GM10847 (cell line): ENCODE measurements around the gene SLC34A1.

Experiments used
- POLR2A ChIP-seq: IDR thresholded peaks from 2 replicates; pipeline ENCODE4 v1.6.1; 2011; ENCODE audit not compliant: insufficient read length; ENCODE audit errors: extremely low read depth

SLC34A1 gene

GRCh38 chr5:177384134-177384533 lies at the start of gene SLC34A1:
Gene SLC34A1 (plus strand): TSS chr5:177384434. CDS start chr5:177385742, 1,308 bp downstream.
- no peak for TF ChIP-seq POLR2A

DNA sequence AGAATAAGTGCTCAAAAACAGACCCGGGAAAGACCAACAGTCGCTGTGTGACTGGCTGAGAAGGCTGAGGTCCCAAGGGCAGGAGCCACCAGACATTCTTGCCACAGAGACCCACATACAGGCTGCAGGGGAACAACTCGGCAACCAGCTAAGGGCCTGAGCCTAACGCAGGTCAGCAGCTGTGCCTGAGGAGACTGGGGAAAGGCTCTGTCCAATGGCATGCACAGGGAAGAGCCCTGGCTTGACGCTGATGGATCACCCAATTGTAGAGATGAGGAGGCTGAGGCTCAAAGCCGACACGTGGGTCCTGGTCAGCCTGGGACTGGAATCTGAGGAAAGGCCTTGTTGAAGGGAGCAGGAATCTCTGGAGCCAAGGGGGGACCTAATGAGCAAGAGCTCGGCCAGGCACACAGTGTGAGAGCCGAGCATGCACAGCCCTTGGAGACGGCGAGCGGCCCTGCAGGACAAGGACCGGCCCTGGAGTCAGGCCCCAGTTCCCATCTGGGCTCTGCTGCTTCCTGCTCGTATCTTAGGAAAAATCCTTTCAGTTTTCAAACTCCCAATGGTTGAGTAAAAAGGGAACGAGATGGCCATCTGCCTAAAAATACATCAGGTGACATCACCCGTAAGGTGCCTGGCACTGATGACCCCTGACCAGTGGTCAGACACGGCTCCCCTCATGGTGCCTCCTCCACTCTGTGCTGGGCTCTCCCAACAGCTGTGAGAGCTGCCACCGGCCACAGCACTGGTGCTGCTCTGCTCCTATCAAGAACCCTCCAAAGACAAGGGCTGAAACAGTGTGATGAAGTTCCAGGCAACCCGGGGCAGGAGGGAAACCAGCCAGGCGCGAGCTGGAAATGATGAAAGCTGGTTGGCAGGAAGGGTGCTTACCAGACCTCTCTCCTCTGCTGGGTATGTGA lies 49.2 kb upstream of the SLC34A1 start:
- TF ChIP-seq POLR2A = no peak

DNA sequence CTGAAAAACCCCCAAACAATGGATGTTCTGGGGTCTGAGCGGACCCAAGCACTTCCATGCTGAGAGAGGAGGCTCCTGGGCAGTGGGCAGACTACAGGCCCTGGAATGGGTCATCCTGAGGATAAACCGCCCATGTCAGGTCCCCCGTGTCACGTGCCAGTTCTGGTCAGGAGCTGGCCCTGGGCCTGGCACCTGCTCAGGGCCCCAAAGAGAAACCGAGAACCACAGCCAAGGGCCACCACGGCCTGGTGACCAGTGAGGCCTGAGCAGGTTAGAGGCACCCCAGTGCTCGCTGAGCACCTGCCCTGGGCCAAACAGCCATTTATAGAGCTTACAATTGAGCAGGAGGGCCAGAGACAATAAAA lies 48.6 kb upstream of the SLC34A1 start:
- no peak for TF ChIP-seq POLR2A

DNA sequence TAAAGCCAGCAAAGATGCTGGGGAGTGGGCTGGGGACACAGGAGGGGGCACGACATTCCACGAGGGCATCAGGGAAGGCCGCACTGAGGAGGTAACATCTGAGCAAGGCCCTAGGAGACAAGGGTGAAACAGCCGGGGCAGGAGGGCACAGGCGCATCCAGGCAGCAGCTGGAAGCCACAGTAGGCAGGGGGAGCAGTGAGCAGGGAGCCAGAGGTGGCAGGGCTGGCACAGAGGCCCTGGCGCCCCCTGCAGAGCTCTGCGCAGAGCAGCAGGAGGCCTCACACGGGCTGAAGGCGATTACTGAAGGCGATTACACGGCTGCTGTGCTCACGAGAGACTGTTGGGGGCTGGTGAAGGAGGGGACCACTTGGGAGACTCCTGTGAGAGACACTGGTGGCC lies 48.1 kb upstream of the SLC34A1 start:
- TF ChIP-seq POLR2A = no peak

- TF ChIP-seq POLR2A = no peak
Measured at GRCh38 chr5:177336603-177337494, 47.4 kb upstream of the SLC34A1 start.

DNA sequence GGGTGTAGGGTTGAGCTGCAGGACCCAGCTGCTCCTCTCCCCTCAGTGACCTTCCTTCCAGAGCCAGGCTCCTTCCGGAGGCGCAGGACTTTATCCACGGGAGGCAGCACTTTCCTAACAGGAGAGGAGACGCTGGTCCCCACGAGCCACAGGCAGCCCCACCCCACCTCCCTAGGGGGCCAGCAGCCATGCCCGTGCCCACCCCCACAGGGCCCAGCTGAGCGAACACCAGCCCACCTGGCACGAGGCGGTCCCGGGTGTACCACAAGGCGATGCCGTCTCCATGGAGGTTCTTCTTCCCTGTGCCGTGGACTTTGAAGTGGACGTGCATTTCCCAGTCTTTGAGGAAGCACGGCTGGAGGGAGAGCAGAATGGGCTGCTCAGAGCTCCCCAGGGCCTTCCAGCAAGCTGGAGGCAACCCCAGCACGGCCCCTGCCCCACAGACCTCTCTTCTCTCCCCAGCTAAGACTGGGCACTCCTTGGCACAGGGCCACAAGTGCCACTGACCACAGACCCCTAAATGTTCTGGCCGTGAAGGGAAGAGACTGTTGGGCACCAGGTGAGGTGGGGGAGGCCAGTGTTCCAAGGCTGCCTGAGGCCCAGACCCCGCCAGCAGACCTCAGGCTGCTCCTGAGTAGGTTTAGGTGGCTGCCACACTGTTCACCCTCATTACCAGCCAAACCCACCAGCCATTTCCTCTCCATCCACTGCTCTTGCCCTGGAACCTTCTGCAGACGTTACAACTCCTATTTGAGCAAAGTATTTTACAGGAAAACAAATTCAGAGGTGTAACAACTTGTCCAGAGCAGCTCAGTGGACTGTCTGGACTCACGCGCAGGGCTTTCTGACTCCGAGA lies 45.8 kb upstream of the SLC34A1 start:
- TF ChIP-seq POLR2A = no peak

DNA sequence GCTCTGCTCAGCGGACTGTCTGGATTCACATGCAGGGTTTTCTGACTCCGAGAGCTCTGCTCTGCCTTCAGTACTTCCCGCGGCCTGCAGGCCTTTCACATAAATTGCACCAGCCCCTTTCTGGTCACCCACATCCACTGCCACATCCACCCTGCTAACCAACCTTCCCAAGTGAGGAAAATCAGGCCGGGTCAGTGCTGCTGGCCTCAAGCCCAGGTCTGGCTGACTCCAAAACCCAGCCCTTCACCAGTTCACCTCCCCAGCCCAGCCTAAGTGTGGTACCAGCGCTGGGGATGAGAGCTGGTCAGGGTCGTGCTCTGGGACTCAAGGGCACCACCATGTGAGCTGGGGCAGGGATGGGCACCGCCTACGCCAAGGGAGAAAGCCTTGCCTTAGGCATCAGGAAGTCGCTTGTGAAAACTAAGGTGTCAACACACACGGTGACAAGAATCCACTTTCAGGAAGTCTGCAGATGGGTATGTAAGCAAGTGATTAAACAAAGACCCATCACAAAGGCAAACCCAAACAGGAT lies 45.1 kb upstream of the SLC34A1 start:
- no peak for TF ChIP-seq POLR2A

- no peak for TF ChIP-seq POLR2A
Measured at GRCh38 chr5:177343777-177344176, 40.5 kb upstream of the SLC34A1 start.

DNA sequence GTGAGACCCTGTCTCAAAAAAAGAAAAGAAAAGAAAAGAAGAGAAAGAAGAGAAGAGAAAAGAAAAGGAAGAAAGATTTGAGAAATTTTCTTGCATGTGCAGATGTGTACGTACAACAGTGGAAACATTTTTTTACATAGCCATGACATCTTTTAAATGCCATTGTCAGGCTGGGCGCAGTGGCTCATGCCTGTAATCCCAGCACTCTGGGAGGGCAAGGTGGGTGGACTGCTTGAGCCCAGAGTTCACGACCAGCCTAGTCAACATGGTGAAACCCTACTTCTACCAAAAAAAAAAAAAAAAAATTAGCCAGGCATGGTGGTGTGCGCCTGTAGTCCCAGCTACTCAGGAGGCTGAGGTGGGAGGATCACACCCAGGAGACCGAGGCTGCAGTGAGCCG lies 39.3 kb upstream of the SLC34A1 start:
- TF ChIP-seq POLR2A = no peak

- no peak for TF ChIP-seq POLR2A
Measured at GRCh38 chr5:177346820-177347219, 37.4 kb upstream of the SLC34A1 start.

DNA sequence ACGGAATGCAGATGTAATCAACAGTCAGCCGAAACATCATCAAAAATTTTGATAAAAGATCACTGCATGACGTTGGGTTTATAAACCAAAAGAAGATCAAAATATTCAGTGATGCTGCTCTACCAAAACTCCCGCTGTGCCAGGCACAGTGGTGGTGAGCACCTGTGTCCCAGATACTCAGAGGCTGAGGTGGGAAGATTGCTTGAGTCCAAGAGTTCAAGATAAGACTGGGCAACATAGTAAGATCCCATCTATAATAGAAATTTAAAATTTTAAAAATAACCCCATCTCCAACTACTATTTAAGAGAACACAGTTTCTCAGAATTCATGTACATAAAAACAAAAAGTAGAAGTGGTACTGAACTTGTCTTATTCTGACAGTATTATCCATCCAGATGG lies 36.5 kb upstream of the SLC34A1 start:
- no peak for TF ChIP-seq POLR2A

DNA sequence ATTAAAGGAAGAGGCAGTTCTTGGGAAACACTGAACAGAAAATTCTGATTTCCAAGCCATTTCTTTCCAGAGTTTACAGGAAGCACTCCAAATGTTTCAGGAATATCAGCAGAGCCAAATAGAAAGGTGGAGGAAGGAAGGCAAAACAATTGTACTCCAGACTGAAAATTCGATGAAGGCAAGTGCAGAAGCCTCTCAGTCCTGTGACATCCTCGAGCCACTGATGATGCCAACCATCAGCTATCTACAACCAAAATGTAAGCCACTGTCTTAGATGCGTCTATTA lies 34.9 kb upstream of the SLC34A1 start:
- no peak for TF ChIP-seq POLR2A

DNA sequence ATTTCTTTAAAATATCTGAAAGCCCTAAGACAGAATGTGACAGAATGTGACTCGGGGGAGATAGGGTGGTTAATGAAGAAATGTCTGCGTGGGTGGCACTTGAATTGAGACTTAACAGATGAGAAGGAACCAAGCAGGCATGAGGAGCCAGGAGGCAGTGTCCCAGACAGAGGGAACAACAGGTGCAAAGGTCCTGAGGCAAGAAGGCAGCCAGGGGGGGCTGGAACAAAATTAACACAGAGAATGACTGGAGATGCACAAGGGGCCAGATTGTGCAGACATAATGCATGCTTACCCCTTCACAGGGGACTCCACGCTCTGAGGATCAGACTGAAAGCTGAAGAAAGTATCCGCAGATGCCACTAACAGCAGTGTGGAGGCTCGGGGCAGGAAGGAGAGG lies 34.5 kb upstream of the SLC34A1 start:
- TF ChIP-seq POLR2A = no peak

DNA sequence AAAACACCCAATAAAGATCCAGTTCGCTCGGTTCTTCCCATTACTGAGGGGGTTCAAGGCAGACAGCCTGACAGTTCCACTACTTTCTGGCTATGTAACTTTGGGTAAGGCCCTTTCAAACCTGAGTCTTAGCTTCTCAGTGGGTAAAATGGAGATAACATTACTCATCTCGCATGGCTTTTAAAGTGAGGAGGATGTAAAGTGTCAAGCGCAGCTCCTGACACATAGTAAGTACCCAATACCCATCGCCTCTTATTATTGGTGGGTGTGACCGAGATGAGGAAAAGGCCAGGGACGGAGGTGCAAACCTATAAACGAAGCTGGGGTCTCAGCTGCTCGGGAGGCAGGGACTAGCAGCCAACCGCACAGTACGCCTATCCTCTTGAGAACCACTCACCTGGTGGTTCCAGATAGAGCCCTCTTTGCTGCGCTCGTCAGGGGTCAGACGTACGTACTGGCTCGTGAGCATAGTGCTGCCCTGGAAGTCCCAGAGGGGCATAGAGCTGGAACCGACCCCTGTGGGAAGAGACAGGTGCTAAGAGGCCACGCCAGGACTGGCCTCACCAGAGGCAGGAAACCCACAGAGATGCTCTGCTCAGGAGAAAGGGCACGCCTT lies 33.4 kb upstream of the SLC34A1 start:
- TF ChIP-seq POLR2A = no peak
